ENCODE measurements around the gene CSTB.

CSTB gene

GRCh38 chr21:43733529-43734071 lies 42.5 kb downstream of the CSTB start:
- H3K27ac ChIP-seq = no peak overlapping the region
- no peak for TF ChIP-seq CTCF (conservative IDR thresholded peaks at IDR 0.05)

GRCh38 chr21:43733060-43733459 lies 43.0 kb downstream of the CSTB start:
- TF ChIP-seq CTCF (conservative IDR thresholded peaks at IDR 0.05) = no peak
- H3K27ac ChIP-seq = no peak overlapping the region

- TF ChIP-seq CTCF (conservative IDR thresholded peaks at IDR 0.05) = no peak
- no peak overlapping the region for H3K27ac ChIP-seq
Measured at GRCh38 chr21:43731891-43732711, 44.0 kb downstream of the CSTB start.

- no peak overlapping the region for H3K27ac ChIP-seq
- TF ChIP-seq CTCF (conservative IDR thresholded peaks at IDR 0.05) = no peak
Measured at GRCh38 chr21:43731476-43731875, 44.6 kb downstream of the CSTB start.

- TF ChIP-seq CTCF (conservative IDR thresholded peaks at IDR 0.05) = no peak
- peak overlapping the region; percentile 73; the same call in 1 of the 2 replicates for H3K27ac ChIP-seq
Measured at GRCh38 chr21:43728467-43729390, 47.4 kb downstream of the CSTB start.

GRCh38 chr21:43728154-43728466 lies 48.0 kb downstream of the CSTB start:
- TF ChIP-seq CTCF (conservative IDR thresholded peaks at IDR 0.05) = no peak
- H3K27ac ChIP-seq = peak overlapping the region; percentile 73

GRCh38 chr21:43727519-43728153 lies 48.5 kb downstream of the CSTB start:
- peak; percentile 18 for TF ChIP-seq CTCF (conservative IDR thresholded peaks at IDR 0.05)
- H3K27ac ChIP-seq = peak overlapping the region; percentile 73

Data from VCaP (cell line).